Gastroesophageal sphincter (tissue), 4 donors: Measurements from ENCODE around the gene CNEP1R1. TPM values are rescaled to one million over a fixed set of nuclear protein-coding genes. Genes with fewer than 3 reads are reported as not detected.

Source experiments
- ATAC-seq: fragments of 150-250 bp; one replicate; pipeline ENCODE4 v1.9.1; 2016; ENCODE audit warnings: mild to moderate bottlenecking, moderate library complexity
- H3K27ac ChIP-seq, 4 donors: fragments of 200-600 bp; sonication (generic) in 3 of 4; 1 replicate in 3 of 4; 2 replicates in 1 of 4; pipeline ENCODE4 v1.5.1; 2016 to 2019
- H3K27me3 ChIP-seq: fragments of 200-600 bp; sonication (generic); one replicate; pipeline ENCODE4 v1.5.1; 2019
- H3K36me3 ChIP-seq, 2 donors: fragments of 200-600 bp; sonication (generic); one replicate each; pipeline ENCODE4 v1.5.1; 2019; ENCODE audit warnings: control low read depth in 1 of 2
- H3K4me1 ChIP-seq, 3 donors: fragments of 200-600 bp; sonication (generic); 1 replicate in 2 of 3; 2 replicates in 1 of 3; pipeline ENCODE4 v1.5.1; 2016 to 2019; ENCODE audit warnings: control low read depth in 2 of 3
- H3K4me3 ChIP-seq, 2 donors: fragments of 200-600 bp; sonication (generic); one replicate each; pipeline ENCODE4 v1.5.1; 2019; ENCODE audit warnings: mild to moderate bottlenecking in 1 of 2, moderate library complexity in 1 of 2
- H3K9me3 ChIP-seq, 3 donors: fragments of 200-600 bp; sonication (generic); one replicate each; pipeline ENCODE4 v1.5.1; 2017 to 2019; ENCODE audit warnings: control low read depth in 2 of 3
- EP300 ChIP-seq: sonication (generic); formaldehyde crosslinking; IDR thresholded peaks from one replicate; pipeline ENCODE4 v1.6.1; 2017; ENCODE audit warnings: antibody characterized with exemption, mild to moderate bottlenecking
- POLR2A ChIP-seq, 2 donors: fragments of 450-650 bp; IDR thresholded peaks; one replicate each; pipeline ENCODE4 v1.6.1; 2017; ENCODE audit warnings: antibody characterized with exemption in 2 of 2, mild to moderate bottlenecking in 2 of 2, moderate library complexity in 1 of 2
- POLR2AphosphoS5 ChIP-seq: sonication (generic); formaldehyde crosslinking; IDR thresholded peaks from one replicate; pipeline ENCODE4 v1.6.1; 2017; ENCODE audit warnings: antibody characterized with exemption
- WGBS, 2 donors: methylation state at CpG; one replicate each; pipeline ENCODE4 v1.1.5; 2018; ENCODE audit warnings: low coverage in 1 of 2; 5-methylcytosine and 5-hydroxymethylcytosine counted together
- total RNA-seq, 4 donors: library from RNA; depleted of rRNA; stranded (reverse); fragments of >200 nt; gene quantifications; one replicate each; pipeline ENCODE4 v1.1.0, GENCODE V29; 2016
- TF ChIP-seq, protein P1 (sequence below), 4 experiments: fragments of 200-600 bp in 2 of 4; fragments of 450-650 bp in 2 of 4; sonication (generic) in 1 of 4; IDR thresholded peaks; one replicate each; pipeline ENCODE4 v1.5.1; 2017 to 2019; ENCODE audit warnings: antibody characterized with exemption in 4 of 4, mild to moderate bottlenecking in 2 of 4, moderate library complexity in 2 of 4

The CNEP1R1 gene, protein sequence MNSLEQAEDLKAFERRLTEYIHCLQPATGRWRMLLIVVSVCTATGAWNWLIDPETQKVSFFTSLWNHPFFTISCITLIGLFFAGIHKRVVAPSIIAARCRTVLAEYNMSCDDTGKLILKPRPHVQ
- total RNA-seq, result 10 to 100 TPM; 11.6 to 21.8 (median 15.5) TPM

DNA sequence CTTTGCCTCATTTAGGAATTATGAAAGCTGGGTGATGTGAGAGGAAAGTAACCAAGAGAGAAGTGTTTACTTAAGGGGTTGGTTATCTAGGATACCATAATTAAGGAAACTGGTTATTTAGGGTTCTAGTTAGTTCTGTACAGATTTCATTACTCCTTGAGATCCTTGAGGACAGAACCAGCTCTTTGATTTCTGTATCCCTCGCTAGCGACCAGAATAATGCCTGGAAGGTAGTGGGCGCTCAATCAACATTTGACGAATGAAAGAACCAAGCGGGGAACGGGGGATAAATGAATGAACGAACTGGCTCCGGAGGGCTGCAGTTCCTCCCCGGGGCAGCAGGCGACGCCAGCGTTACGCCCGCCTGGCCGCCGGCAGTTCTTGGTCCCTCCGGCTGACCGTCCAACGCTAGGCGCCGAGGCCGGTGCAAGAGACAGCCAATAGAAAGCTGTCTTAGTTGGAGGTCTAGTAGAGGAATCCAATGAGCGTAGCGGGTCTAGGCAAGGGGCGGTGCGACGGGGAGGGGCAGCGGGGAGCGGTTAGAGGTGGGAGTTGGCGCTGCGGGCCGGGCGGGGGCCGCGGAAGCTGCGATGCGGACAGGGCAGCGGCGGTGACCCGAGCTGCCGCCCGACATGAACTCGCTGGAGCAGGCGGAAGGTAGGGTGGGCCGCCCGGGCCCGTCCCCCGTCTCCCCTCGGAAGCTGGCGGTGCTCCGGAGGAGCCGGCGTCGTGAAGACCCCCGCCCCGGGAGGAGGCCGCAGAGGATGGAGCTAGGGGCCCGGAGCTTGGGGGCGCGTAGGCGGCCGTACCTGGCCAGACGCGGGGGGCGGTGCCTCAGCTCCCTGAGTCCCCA lies at the start of gene CNEP1R1:
Gene CNEP1R1 (plus strand): TSS at position 542 of the 853 bp plus-strand sequence. CDS start 91 bp downstream, at position 633.
- Histone ChIP-seq H3K27ac (peak within 1 kb of the TSS; percentile 10 to 91 (median 80)), H3K4me3 (peak within 1 kb of the TSS; percentile 72 to 86), H3K4me1 (peaks cover 0 to 32% (median 5%) of the 10 kb centered on the region in 3 donors), H3K27me3 (no peaks in the 10 kb centered on the region), H3K36me3 (peaks cover 0 to 4% of the 10 kb centered on the region in 2 donors), H3K9me3 (no peaks in the 10 kb centered on the region)
- TF ChIP-seq POLR2A (IDR thresholded peaks at IDR 0.05), result peak; percentile 48 to 68
- TF ChIP-seq, protein P1, sequence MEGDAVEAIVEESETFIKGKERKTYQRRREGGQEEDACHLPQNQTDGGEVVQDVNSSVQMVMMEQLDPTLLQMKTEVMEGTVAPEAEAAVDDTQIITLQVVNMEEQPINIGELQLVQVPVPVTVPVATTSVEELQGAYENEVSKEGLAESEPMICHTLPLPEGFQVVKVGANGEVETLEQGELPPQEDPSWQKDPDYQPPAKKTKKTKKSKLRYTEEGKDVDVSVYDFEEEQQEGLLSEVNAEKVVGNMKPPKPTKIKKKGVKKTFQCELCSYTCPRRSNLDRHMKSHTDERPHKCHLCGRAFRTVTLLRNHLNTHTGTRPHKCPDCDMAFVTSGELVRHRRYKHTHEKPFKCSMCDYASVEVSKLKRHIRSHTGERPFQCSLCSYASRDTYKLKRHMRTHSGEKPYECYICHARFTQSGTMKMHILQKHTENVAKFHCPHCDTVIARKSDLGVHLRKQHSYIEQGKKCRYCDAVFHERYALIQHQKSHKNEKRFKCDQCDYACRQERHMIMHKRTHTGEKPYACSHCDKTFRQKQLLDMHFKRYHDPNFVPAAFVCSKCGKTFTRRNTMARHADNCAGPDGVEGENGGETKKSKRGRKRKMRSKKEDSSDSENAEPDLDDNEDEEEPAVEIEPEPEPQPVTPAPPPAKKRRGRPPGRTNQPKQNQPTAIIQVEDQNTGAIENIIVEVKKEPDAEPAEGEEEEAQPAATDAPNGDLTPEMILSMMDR (IDR thresholded peaks at IDR 0.05), result peak; percentile 99 to 100 (median 100)
- TF ChIP-seq EP300, result no peak
- TF ChIP-seq POLR2AphosphoS5, result peak; percentile 66
- ATAC-seq, result peak; percentile 100
- WGBS, 2 donors, result 0% methylated on average over 1 to 18 of the region's 65 CpGs

DNA sequence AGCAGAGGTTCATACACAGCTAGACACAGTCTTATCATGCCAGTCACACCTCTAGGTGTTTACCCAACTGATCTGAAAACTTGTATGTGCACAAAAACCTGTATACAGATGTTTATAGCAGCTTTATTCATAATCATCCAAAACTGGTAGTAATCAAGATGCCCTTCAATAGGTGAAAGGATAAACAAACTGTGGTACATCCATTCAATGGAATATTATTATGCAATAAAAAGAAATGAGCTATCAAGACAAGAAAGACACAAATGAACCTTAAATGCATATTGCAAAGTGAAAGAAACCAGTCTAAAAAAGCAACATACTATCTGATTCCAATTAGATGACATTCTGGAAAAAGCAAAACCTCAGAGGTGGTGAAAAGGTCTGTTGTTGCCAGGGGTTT lies 47.6 kb upstream of the CNEP1R1 start:
- TF ChIP-seq EP300, result no peak
- peaks cover 0 to 16% (median 0%) of the 10 kb centered on the region in 3 donors for H3K9me3 ChIP-seq
- no peaks in the 10 kb centered on the region for H3K36me3 ChIP-seq
- no peak overlapping the region for H3K4me3 ChIP-seq
- no peaks in the 10 kb centered on the region for H3K27me3 ChIP-seq
- no peak for ATAC-seq
- no peaks in the 10 kb centered on the region for H3K4me1 ChIP-seq
- H3K27ac ChIP-seq, result no peak overlapping the region

- TF ChIP-seq POLR2A (IDR thresholded peaks at IDR 0.05) (no peak), POLR2AphosphoS5 (no peak), EP300 (no peak)
- TF ChIP-seq, protein P1 (IDR thresholded peaks at IDR 0.05), result no peak
- 90 to 94% methylated on average over 6 of the region's 6 CpGs for WGBS, 2 donors
- Histone ChIP-seq H3K4me1 (no peaks in the 10 kb centered on the region), H3K36me3 (no peaks in the 10 kb centered on the region), H3K9me3 (peaks cover 0 to 16% (median 0%) of the 10 kb centered on the region in 3 donors), H3K4me3 (no peak overlapping the region), H3K27ac (no peak overlapping the region), H3K27me3 (no peaks in the 10 kb centered on the region)
- no peak for ATAC-seq
Observed at GRCh38 chr16:49978569-49979326, 46.3 kb upstream of the CNEP1R1 start.

GRCh38 chr16:49980166-49980565 lies 44.9 kb upstream of the CNEP1R1 start:
- H3K4me3 ChIP-seq, result no peak overlapping the region
- peaks cover 0 to 16% (median 0%) of the 10 kb centered on the region in 3 donors for H3K9me3 ChIP-seq
- ATAC-seq, result no peak
- no peaks in the 10 kb centered on the region for H3K27me3 ChIP-seq
- WGBS, 2 donors, result 52 to 64% methylated on average over 3 of the region's 3 CpGs
- TF ChIP-seq POLR2A (IDR thresholded peaks at IDR 0.05) (no peak), POLR2AphosphoS5 (no peak), EP300 (no peak)
- TF ChIP-seq, protein P1 (IDR thresholded peaks at IDR 0.05), result no peak
- H3K4me1 ChIP-seq, result no peaks in the 10 kb centered on the region
- H3K36me3 ChIP-seq, result no peaks in the 10 kb centered on the region
- no peak overlapping the region for H3K27ac ChIP-seq

DNA sequence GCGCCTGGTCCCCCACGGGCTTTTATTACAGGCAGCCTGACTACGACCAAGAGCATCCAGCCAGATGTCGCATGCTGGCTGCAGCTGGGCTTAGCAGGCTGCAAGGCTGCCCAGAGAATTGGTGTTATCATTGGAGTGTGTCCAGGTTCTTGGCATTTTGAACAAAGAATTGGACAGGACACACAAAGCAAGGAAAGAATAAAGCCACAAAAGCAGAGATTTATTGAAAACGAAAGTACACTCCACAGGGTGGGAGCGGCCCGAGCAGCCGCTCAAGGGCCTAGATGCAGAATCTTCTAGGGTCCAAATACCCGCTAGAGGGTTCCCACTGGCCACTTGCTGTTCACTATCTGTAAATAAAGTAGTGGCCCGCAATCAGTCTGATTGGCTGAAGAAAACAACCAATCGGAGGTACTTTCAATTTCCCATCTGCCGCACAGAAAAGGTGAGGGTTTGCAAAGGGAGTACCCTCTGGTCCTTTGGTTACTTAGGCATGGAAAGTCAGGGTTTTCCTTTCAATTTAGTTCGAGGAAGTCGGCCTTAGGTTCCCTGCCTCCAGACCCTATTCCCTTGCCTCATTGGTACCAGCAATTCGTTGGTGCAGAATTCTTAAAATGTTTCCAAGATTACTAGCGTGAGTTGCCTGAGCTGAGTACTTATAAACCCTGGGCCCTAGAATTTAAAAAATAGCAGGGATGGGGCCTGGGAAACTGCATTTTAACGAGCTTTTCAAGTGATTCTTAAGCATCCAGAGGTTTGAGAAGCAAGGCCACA lies 38.5 kb upstream of the CNEP1R1 start:
- Histone ChIP-seq H3K4me3 (no peak overlapping the region), H3K27ac (no peak overlapping the region), H3K4me1 (no peaks in the 10 kb centered on the region), H3K36me3 (no peaks in the 10 kb centered on the region), H3K27me3 (no peaks in the 10 kb centered on the region), H3K9me3 (no peaks in the 10 kb centered on the region)
- no peak for TF ChIP-seq POLR2AphosphoS5
- TF ChIP-seq, protein P1 (IDR thresholded peaks at IDR 0.05), result no peak
- TF ChIP-seq EP300, result no peak
- TF ChIP-seq POLR2A (IDR thresholded peaks at IDR 0.05), result no peak
- no peak for ATAC-seq
- 78 to 80% methylated on average over 8 to 13 of the region's 17 CpGs for WGBS, 2 donors
